OCI-LY3 (cell line): Measurements from ENCODE around the gene HYAL3.

Experiments used
- H2AFZ ChIP-seq: fragments of 200-600, 300-600 bp; shearing (Covaris generic); 2 replicates; pipeline ENCODE4 v1.6.0; 2014; ENCODE audit warnings: antibody characterized with exemption, low read depth, low read length
- H3K27ac ChIP-seq: fragments of 200-600, 300-600 bp; sonication (generic); 2 replicates; pipeline ENCODE4 v1.5.1; 2014; ENCODE audit warnings: mild to moderate bottlenecking, low read length, moderate library complexity, mixed read lengths
- H3K27me3 ChIP-seq: fragments of 200-600, 300-600 bp; sonication (generic); 2 replicates; pipeline ENCODE4 v1.6.1; 2014; ENCODE audit warnings: low read depth, low read length, mixed read lengths
- H3K36me3 ChIP-seq: fragments of 200-600, 300-600 bp; sonication (generic); replicated peaks from 2 replicates; pipeline ENCODE3; 2014; ENCODE audit warnings: low read depth, low read length, mixed read lengths
- H3K4me1 ChIP-seq: fragments of 300-600, 200-600 bp; sonication (generic); 2 replicates; pipeline ENCODE4 v1.6.1; 2014; ENCODE audit warnings: low read length, mixed read lengths
- H3K4me2 ChIP-seq: fragments of 200-600, 300-600 bp; sonication (generic); 2 replicates; pipeline ENCODE4 v1.6.1; 2014; ENCODE audit warnings: low read length, mixed read lengths
- H3K4me3 ChIP-seq: fragments of 300-600, 200-600 bp; sonication (generic); 2 replicates; pipeline ENCODE4 v1.5.1; 2014; ENCODE audit warnings: antibody characterized with exemption, mild to moderate bottlenecking, low read length, moderate library complexity
- H3K79me2 ChIP-seq: fragments of 300-600, 200-600 bp; shearing (Covaris generic); 2 replicates; pipeline ENCODE4 v1.6.1; 2014; ENCODE audit warnings: mild to moderate bottlenecking, low read length, mixed read lengths
- H3K9ac ChIP-seq: fragments of 300-600, 200-600 bp; shearing (Covaris generic); 2 replicates; pipeline ENCODE4 v1.6.0; 2014; ENCODE audit warnings: mild to moderate bottlenecking, low read length, moderate library complexity
- H3K9me3 ChIP-seq: fragments of 200-600, 300-600 bp; shearing (Covaris generic); 2 replicates; pipeline ENCODE4 v1.6.1; 2014; ENCODE audit warnings: low read length, mixed read lengths; ENCODE audit not compliant: insufficient read depth
- H4K20me1 ChIP-seq: fragments of 200-600, 300-600 bp; sonication (generic); 2 replicates; pipeline ENCODE4 v1.6.1; 2016; ENCODE audit warnings: low read length, mixed read lengths; ENCODE audit not compliant: insufficient read depth
- EZH2phosphoT487 ChIP-seq: fragments of 200-600 bp; shearing (Covaris generic); IDR thresholded peaks from 2 replicates; pipeline ENCODE4 v1.6.1; 2018; ENCODE audit warnings: antibody characterized with exemption, mixed run types, low read depth
- TF ChIP-seq, protein P1 (sequence below): fragments of 200-600, 300-600 bp; sonication (generic); IDR thresholded peaks from 2 replicates; pipeline ENCODE4 v1.5.1; 2014; ENCODE audit warnings: antibody characterized with exemption, low read length, low read depth

Gene HYAL3

DNA sequence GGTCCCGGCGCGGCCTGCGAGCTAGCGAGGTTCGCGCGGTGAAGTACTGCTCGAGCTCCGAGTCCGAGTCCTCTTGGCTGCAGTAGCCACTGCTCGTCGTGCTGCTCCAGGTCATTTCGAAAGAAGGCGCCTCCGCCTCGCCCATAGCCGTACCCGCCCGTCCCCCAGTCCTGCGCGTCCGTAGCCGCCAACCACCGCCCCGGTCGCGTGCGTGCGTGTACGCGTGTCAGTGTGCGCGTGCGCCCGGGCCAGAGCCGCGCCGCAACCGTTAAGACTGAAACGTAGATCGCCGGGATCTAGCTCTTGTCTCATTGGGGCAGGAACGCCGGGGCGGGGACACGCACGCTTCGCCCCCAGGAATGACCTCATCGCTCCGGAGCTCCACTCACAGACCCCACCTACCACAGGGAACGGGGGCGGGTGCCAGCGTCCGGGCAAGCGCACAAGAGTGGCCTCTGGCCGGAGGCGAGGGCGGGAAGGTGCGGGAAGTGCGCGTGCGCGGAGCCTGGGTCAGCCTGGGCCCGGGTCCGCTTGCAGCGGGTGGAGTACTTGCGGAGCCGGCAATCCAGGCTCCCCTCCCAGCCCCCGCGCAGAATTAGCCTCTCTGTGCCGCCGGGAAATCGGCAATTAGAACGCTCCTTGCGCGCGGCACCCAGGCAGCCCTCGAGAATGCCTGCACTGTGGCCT, 38.1 kb upstream of the HYAL3 start:
- Histone ChIP-seq H3K9me3 (no peaks in the 10 kb centered on the region), H3K4me2 (peak overlapping the region; percentile 85), H3K27ac (peak overlapping the region; percentile 82), H3K4me3 (peak overlapping the region; percentile 84), H3K4me1 (peaks cover 21% of the 10 kb centered on the region), H3K79me2 (peaks cover 59% of the 10 kb centered on the region), H2AFZ (peak overlapping the region; percentile 31; the same call in 1 of the 2 replicates), H3K27me3 (no peaks in the 10 kb centered on the region), H3K9ac (peak overlapping the region; percentile 94), H3K36me3 (peaks cover 23% of the 10 kb centered on the region), H4K20me1 (peaks cover 15% of the 10 kb centered on the region)
- TF ChIP-seq, protein P1, sequence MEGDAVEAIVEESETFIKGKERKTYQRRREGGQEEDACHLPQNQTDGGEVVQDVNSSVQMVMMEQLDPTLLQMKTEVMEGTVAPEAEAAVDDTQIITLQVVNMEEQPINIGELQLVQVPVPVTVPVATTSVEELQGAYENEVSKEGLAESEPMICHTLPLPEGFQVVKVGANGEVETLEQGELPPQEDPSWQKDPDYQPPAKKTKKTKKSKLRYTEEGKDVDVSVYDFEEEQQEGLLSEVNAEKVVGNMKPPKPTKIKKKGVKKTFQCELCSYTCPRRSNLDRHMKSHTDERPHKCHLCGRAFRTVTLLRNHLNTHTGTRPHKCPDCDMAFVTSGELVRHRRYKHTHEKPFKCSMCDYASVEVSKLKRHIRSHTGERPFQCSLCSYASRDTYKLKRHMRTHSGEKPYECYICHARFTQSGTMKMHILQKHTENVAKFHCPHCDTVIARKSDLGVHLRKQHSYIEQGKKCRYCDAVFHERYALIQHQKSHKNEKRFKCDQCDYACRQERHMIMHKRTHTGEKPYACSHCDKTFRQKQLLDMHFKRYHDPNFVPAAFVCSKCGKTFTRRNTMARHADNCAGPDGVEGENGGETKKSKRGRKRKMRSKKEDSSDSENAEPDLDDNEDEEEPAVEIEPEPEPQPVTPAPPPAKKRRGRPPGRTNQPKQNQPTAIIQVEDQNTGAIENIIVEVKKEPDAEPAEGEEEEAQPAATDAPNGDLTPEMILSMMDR = no peak
- no peak for TF ChIP-seq EZH2phosphoT487

DNA sequence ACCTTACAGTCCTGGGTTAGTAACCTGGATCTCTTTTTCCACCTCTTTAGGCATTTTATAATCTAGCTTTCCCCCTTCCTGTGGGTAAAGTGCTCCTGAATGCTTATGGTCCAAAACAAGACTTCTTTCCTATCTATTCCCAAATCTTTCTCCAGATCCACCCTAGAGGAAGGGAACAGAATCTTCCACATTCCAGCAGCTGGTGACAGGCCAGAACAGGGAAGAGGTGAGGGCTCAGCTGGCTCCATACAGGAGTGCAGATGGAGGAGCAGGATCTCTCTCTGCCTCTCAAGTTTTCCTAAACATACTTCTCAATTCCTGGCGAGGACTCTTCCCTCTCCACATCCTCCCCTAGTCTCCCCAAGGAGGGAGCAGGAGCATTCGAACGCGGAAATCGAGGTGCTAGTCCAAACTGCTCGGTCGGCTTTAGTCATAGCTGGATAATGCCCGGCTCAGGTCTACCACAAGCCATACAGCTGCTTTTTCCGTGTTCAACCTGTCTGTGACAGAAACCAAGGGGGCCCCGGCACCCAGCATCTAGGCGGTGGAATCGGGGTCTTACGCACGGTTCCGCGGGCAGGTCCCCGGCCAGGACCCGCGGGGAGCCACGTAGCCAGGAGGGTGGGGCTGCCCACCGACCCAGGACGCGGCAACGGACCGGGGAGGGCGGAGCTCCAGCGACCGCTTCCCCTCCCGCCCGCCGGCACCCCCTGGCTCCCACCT, 37.4 kb upstream of the HYAL3 start:
- H2AFZ ChIP-seq = no peak overlapping the region
- TF ChIP-seq, protein P1 = no peak
- no peak for TF ChIP-seq EZH2phosphoT487
- H3K79me2 ChIP-seq = peaks cover 66% of the 10 kb centered on the region
- H3K27me3 ChIP-seq = no peaks in the 10 kb centered on the region
- H3K9me3 ChIP-seq = no peaks in the 10 kb centered on the region
- peaks cover 30% of the 10 kb centered on the region for H3K36me3 ChIP-seq
- peak overlapping the region; percentile 84 for H3K4me3 ChIP-seq
- H3K9ac ChIP-seq = peak overlapping the region; percentile 94
- H3K4me2 ChIP-seq = peak overlapping the region; percentile 85
- peaks cover 15% of the 10 kb centered on the region for H4K20me1 ChIP-seq
- H3K27ac ChIP-seq = peak overlapping the region; percentile 82
- H3K4me1 ChIP-seq = peaks cover 21% of the 10 kb centered on the region

DNA sequence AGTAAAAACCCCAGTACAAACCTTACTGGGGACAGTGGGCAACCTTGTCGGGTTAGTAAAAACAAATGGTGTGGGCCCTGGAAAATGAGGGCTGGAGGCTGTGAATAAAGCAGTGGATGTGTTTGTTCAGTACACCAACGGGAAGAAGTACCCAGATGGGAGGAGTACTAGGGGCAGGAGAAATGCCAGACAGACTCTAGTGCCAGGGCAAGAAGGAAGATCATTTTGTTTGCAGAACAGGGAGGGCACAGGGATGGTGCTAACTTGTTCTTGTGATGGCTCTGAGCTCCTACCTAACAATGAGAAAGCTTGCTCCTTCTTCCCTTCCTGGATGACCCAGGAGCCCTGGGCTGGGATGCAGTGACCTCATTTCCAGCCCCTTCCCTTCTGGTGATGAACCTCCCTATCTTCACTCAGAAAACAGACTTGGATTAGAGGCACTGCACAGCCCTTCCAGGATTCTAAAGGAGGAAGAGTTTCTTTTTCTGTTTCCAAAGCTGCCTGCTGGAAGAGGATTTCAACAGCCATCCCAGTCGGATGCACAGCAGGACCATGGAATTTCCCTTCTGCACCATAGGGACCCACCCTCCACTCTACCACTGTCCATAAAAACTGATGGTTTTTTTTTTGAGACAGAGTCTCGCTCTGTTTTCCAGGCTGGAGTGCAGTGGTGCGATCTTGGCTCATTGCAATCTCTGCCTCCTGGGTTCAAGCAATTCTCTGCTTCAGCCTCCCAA, 35.3 kb upstream of the HYAL3 start:
- no peak overlapping the region for H3K4me3 ChIP-seq
- H3K9me3 ChIP-seq = no peaks in the 10 kb centered on the region
- H3K36me3 ChIP-seq = peaks cover 51% of the 10 kb centered on the region
- H4K20me1 ChIP-seq = peaks cover 15% of the 10 kb centered on the region
- no peak overlapping the region for H2AFZ ChIP-seq
- H3K79me2 ChIP-seq = peaks cover 72% of the 10 kb centered on the region
- no peak overlapping the region for H3K4me2 ChIP-seq
- H3K4me1 ChIP-seq = peaks cover 21% of the 10 kb centered on the region
- TF ChIP-seq EZH2phosphoT487 = no peak
- TF ChIP-seq, protein P1 = no peak
- no peaks in the 10 kb centered on the region for H3K27me3 ChIP-seq
- H3K27ac ChIP-seq = no peak overlapping the region
- no peak overlapping the region for H3K9ac ChIP-seq
